Measurements from ENCODE around the gene DNMT3A.

DNA sequence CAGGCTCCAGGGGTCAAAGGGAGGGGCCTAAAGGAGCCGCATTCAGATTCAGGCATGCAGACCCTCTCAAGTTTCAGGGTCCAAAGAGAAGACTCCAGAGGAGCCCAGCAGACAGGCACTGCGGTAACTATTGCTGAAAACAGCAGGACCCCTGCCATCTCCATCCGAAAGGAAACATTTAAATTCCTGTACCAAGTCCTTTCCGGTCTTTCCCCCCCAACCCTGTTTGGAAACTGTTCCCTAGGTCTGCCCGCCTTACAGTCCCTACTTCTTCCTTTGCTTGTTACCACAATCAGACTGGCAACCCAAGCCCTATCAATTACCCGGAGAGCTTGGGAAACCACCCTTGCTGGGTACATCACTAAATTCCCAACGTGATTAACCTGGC, 82.0 kb downstream of the DNMT3A start:
- TF ChIP-seq, protein P1, sequence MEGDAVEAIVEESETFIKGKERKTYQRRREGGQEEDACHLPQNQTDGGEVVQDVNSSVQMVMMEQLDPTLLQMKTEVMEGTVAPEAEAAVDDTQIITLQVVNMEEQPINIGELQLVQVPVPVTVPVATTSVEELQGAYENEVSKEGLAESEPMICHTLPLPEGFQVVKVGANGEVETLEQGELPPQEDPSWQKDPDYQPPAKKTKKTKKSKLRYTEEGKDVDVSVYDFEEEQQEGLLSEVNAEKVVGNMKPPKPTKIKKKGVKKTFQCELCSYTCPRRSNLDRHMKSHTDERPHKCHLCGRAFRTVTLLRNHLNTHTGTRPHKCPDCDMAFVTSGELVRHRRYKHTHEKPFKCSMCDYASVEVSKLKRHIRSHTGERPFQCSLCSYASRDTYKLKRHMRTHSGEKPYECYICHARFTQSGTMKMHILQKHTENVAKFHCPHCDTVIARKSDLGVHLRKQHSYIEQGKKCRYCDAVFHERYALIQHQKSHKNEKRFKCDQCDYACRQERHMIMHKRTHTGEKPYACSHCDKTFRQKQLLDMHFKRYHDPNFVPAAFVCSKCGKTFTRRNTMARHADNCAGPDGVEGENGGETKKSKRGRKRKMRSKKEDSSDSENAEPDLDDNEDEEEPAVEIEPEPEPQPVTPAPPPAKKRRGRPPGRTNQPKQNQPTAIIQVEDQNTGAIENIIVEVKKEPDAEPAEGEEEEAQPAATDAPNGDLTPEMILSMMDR (IDR thresholded peaks at IDR 0.05; ENCODE audit: extremely low read depth in 1 of 2, insufficient read depth in 1 of 2, low read depth in 1 of 2, low read length in 2 of 2): no peak
- TF ChIP-seq EZH2 (IDR thresholded peaks at IDR 0.05; ENCODE audit: borderline replicate concordance, low read depth, low read length, severe bottlenecking) (no peak), MYC (IDR thresholded peaks at IDR 0.05; ENCODE audit: low read depth, low read length) (no peak), POLR2AphosphoS5 (IDR thresholded peaks at IDR 0.05; ENCODE audit: insufficient read depth, low read depth, low read length) (no peak), POLR2A (IDR thresholded peaks at IDR 0.05; ENCODE audit: low read depth, low read length) (no peak)
